Measurements from ENCODE around the gene INSIG2. TPM values are rescaled to one million over a fixed set of nuclear protein-coding genes. Genes with fewer than 3 reads are reported as not detected.

Gene INSIG2
- total RNA-seq, 2 experiments from 2014 or later: 30.1 to 32.6 TPM

GRCh38 chr2:118146315-118147283 is 58.3 kb downstream of the INSIG2 start:
- no peaks in the 10 kb centered on the region for H3K9me3 Mint-ChIP-seq (ENCODE audit: insufficient read depth)
- DNase-seq: no peak
- H3K27me3 Mint-ChIP-seq (ENCODE audit: low read depth): peaks cover 12% of the 10 kb centered on the region
- no peaks in the 10 kb centered on the region for H3K36me3 Mint-ChIP-seq (ENCODE audit: low read depth)
- ATAC-seq: no peak
- H3K27ac Mint-ChIP-seq: no peak overlapping the region
- POLR2A ChIA-PET: no interaction called here
- no peaks in the 10 kb centered on the region for H3K4me1 Mint-ChIP-seq (ENCODE audit: low read depth)
- H3K4me3 Mint-ChIP-seq: no peak overlapping the region
- CTCF ChIA-PET: interaction anchor here (3.9 kb wide), 1 partner anchor 100 kb away, joined by 16 read pairs; no protein-coding TSS in a partner anchor

DNA sequence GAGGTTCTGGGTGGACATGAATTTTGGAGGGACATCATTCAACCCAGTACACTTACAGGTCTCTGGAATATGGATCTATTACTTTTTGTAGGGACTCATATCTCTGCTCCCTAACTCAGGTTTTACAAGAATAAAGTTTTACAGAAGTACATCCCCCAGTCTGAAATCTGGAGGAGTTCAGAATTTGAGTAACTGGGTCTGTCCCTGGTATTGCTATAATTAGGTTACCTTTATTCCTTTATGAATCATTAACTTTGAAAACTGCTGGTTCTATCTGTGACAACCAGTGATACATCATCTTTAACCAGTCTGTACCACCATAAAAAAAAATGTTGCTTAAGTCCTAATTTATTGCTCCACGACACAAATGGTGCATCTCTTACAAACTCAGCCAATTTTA is 59.9 kb downstream of the INSIG2 start:
- DNase-seq: no peak
- no peak overlapping the region for H3K27ac Mint-ChIP-seq
- ATAC-seq: no peak
- CTCF ChIA-PET: interaction anchor here (3.9 kb wide), 1 partner anchor 101 kb away, joined by 16 read pairs; no protein-coding TSS in a partner anchor
- H3K4me3 Mint-ChIP-seq: no peak overlapping the region
- H3K27me3 Mint-ChIP-seq (ENCODE audit: low read depth): peaks cover 12% of the 10 kb centered on the region
- H3K36me3 Mint-ChIP-seq (ENCODE audit: low read depth): no peaks in the 10 kb centered on the region
- POLR2A ChIA-PET: no interaction called here
- no peaks in the 10 kb centered on the region for H3K9me3 Mint-ChIP-seq (ENCODE audit: insufficient read depth)
- H3K4me1 Mint-ChIP-seq (ENCODE audit: low read depth): no peaks in the 10 kb centered on the region

DNA sequence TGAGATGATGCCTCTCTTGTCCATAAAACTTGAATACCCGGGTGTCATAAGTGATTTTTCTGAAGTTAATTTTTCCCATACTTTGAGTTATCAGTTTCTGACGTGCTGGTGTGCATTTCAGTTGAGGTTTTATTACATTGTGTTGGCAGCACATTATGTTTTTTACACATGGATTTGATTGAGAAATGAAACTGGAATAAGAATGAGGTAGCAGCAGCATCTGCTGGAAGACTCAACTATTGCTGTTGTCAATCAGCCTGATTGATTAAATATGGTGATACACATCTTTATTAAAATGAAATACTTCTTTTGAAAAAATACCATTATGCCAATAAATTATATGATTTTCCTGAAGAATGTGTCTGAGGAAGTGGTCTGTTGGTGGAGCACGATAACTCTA is 60.5 kb downstream of the INSIG2 start:
- POLR2A ChIA-PET: no interaction called here
- Mint-ChIP-seq H3K4me3 (no peak overlapping the region), H3K9me3 (ENCODE audit: insufficient read depth) (no peaks in the 10 kb centered on the region), H3K36me3 (ENCODE audit: low read depth) (no peaks in the 10 kb centered on the region), H3K4me1 (ENCODE audit: low read depth) (no peaks in the 10 kb centered on the region), H3K27me3 (ENCODE audit: low read depth) (peaks cover 14% of the 10 kb centered on the region), H3K27ac (no peak overlapping the region)
- CTCF ChIA-PET: interaction anchor here (3.9 kb wide), 1 partner anchor 102 kb away, joined by 16 read pairs; no protein-coding TSS in a partner anchor
- ATAC-seq (no peak), DNase-seq (no peak)

DNA sequence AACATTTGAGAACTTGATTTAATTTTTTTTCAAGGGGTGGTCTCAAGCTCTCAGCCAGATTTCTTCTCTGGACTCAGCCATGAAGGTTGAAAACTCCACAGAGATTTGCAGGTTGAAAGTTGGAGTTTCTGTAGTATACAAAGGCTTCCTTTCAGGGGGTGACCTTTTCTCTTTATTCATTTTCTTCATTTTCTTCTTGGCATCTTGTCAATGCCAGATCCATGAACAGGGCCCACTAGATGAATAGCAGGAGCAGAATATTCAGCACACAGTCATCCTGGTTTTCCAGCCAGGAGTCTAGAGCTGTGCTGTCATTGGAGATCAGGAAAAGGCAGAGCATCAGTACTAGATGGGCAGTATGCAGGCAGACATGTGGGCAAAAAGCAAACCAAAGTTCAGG is 62.0 kb downstream of the INSIG2 start:
- H3K4me3 Mint-ChIP-seq: no peak overlapping the region

DNA sequence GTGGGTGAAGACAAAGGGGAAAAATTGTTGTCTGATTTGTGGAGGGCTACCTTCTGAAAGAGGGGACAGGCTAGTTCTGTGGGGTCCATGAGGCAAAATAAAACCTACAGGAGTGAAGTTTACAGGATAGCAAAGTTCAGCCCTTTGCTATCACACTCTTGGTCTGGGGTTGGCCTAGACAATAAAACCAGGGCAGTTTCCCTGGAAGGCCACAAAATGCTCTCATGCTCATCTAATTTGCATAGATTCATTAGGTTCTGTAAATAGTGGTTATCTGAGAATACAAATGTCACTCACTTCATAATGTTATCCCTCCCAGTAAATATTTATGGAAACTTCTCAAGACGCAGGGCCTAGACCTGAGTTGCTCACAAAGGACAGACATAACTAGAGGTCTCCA is 63.6 kb downstream of the INSIG2 start:
- no peak overlapping the region for H3K27ac Mint-ChIP-seq
- POLR2A ChIA-PET: no interaction called here
- DNase-seq (no peak), ATAC-seq (no peak)
- peaks cover 17% of the 10 kb centered on the region for H3K27me3 Mint-ChIP-seq (ENCODE audit: low read depth)
- H3K36me3 Mint-ChIP-seq (ENCODE audit: low read depth): no peaks in the 10 kb centered on the region
- H3K4me3 Mint-ChIP-seq: no peak overlapping the region
- CTCF ChIA-PET: no interaction called here
- H3K4me1 Mint-ChIP-seq (ENCODE audit: low read depth): no peaks in the 10 kb centered on the region
- peaks cover 7% of the 10 kb centered on the region for H3K9me3 Mint-ChIP-seq (ENCODE audit: insufficient read depth)

More for the DNA sequence above, 62.0 kb downstream of the INSIG2 start:
- Mint-ChIP-seq H3K27ac (no peak overlapping the region), H3K27me3 (ENCODE audit: low read depth) (peaks cover 12% of the 10 kb centered on the region), H3K36me3 (ENCODE audit: low read depth) (no peaks in the 10 kb centered on the region), H3K4me1 (ENCODE audit: low read depth) (no peaks in the 10 kb centered on the region), H3K9me3 (ENCODE audit: insufficient read depth) (no peaks in the 10 kb centered on the region)
- ChIA-PET CTCF (interaction anchor here (1.1 to 1.6 kb wide), 2 partner anchors 118 to 147 kb away, joined by 3 to 5 read pairs; no protein-coding TSS in a partner anchor), POLR2A (no interaction called here)
- no peak for DNase-seq
- no peak for ATAC-seq

GRCh38 chr2:118153433-118153832 is 65.2 kb downstream of the INSIG2 start:
- Mint-ChIP-seq H3K27ac (no peak overlapping the region), H3K36me3 (ENCODE audit: low read depth) (no peaks in the 10 kb centered on the region), H3K4me3 (no peak overlapping the region), H3K9me3 (ENCODE audit: insufficient read depth) (peaks cover 7% of the 10 kb centered on the region), H3K4me1 (ENCODE audit: low read depth) (no peaks in the 10 kb centered on the region), H3K27me3 (ENCODE audit: low read depth) (peaks cover 23% of the 10 kb centered on the region)
- ATAC-seq: no peak
- no peak for DNase-seq
- POLR2A ChIA-PET: no interaction called here
- CTCF ChIA-PET: interaction anchor here (0.6 kb wide), 1 partner anchor 191 kb away, joined by 3 read pairs; no protein-coding TSS in a partner anchor

DNA sequence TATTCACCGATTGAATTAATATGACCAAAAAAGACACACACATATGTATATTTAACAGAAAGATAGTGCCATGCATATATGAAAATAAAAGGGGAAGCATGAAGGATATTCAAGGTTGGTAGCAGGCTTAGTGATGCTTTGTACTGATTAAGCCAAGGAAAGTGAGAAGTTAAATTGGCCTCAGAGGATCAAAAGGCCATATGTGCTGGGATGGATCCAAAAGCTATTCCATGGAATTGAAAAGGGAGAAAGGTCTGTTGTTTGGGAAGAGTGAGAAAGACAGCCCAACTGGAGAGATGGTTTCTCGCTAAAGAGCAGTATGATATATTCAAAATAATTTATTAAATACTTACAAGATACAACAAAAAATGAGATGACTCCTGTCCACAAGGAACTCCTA is 65.9 kb downstream of the INSIG2 start:
- H3K4me1 Mint-ChIP-seq (ENCODE audit: low read depth): no peaks in the 10 kb centered on the region
- no peak overlapping the region for H3K4me3 Mint-ChIP-seq
- ATAC-seq (no peak), DNase-seq (no peak)
- ChIA-PET CTCF (no interaction called here), POLR2A (no interaction called here)
- H3K27me3 Mint-ChIP-seq (ENCODE audit: low read depth): peaks cover 27% of the 10 kb centered on the region
- peaks cover 7% of the 10 kb centered on the region for H3K9me3 Mint-ChIP-seq (ENCODE audit: insufficient read depth)
- no peak overlapping the region for H3K27ac Mint-ChIP-seq
- H3K36me3 Mint-ChIP-seq (ENCODE audit: low read depth): no peaks in the 10 kb centered on the region

Other genes with a start within 250 kb of the INSIG2 start
- 10 to 100 TPM; 31.7 to 34.3 TPM for gene CCDC93, start 74.4 kb upstream of the INSIG2 start, total RNA-seq

Measured in activated CD8-positive, alpha-beta T cell treated with anti-CD3 and anti-CD28 coated beads, Interleukin-2, amount 10 ng/mL, durations not matched to agents 7 days and 5 days (primary cell).